GM12872 (cell line): Measurements from ENCODE around the gene EHMT1.

Experiments used
- CTCF ChIP-seq: IDR thresholded peaks from 3 replicates; pipeline ENCODE4 v1.5.1; 2011; ENCODE audit warnings: low read depth, mild to moderate bottlenecking, low read length, moderate library complexity; ENCODE audit not compliant: insufficient read depth

EHMT1 gene

GRCh38 chr9:137853392-137853995, 234.7 kb downstream of the EHMT1 start:
- no peak for TF ChIP-seq CTCF

- no peak for TF ChIP-seq CTCF
These were observed 241.6 kb downstream of the EHMT1 start for GRCh38 chr9:137860361-137860760.

- no peak for TF ChIP-seq CTCF
These were observed 246.9 kb downstream of the EHMT1 start for GRCh38 chr9:137865581-137866145.

- no peak for TF ChIP-seq CTCF
These were observed 247.7 kb downstream of the EHMT1 start for GRCh38 chr9:137866226-137867141.

GRCh38 chr9:137870432-137870831, 251.6 kb downstream of the EHMT1 start:
- TF ChIP-seq CTCF = no peak

GRCh38 chr9:137872296-137872695, 253.5 kb downstream of the EHMT1 start:
- no peak for TF ChIP-seq CTCF

GRCh38 chr9:137873408-137873807, 254.6 kb downstream of the EHMT1 start:
- no peak for TF ChIP-seq CTCF
